ENCODE measurements around the gene PHF5A.
A peak's percentile ranks its signal among the peaks of the same experiment; 100 is the strongest.
"Not testable (repeated sequence)": the region's sequence is repeated elsewhere in the genome, so short reads cannot be mapped to it uniquely, and the experiment has no call there.

Gene PHF5A

DNA sequence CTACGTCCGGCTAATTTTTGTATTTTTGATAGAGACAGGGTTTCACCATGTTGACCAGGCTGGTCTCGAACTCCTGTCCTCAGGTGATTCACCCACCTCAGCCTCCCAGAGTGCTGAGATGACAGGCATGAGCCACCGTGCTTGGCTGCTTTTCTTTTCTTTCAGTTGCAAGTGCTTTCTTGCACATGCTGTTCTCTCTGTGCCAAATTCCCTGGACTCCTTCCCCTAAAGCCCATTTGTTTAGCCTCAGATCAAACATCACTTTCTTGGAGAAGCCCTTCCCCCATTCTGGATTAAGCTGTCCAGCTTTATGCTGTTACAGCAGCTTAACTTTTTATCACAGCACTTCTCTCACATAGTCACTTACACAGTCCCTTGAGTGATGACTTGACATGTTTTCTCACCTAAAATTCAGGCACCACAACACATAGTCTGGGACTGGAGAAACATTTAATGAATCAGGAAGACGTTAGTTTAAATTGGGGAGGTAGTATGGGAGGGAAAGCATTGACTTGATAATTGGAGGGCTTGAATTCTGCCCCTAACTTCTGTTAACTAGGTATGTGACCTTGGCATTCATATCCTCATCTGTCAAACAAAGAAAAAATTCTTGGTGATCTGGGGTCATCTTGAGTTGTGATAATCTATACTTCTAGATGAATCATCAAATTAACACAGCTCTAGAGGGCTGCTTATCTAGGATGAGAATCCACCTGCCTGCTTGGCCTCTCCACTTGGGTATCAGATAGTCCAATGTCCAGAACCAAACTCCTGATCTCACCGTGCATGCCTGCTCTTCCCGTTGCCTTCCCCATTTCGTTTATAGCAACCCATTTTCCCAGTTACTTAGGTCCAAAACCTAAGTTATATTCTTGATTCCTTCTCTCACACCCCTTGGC, 18.8 kb upstream of the PHF5A start:
- DNase-seq, result no peak

GRCh38 chr22:41485033-41485432, 16.5 kb upstream of the PHF5A start:
- DNase-seq, result no peak

DNA sequence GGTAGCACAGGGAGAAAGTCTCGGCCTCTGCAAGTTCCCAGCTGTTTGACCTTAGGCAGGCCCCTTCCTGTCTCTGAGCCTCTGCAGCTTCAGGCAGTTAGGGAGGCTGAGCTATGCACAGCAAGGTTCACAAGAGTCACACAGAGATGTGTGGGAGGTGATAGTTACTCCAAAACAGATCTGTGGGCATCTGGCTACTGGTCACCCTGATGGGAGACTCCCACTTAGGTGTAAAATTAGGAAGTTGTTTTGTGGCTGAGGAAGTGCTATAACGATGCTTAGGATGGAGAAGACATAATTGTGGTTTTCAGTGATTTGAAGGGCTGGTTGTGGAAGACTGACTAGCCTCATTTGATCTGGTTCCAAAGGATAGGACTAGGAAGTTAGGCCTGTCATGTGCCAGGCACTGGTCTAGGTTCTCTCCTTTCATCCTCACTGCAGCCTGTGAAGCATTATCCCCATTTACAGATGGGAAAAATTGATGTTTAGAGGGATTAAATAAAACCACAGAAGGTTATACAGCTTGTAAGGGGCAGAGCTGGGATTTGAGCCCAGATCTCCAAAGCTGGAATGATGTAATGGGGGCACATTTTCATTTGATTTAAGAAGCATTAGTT, 13.9 kb upstream of the PHF5A start:
- DNase-seq, result no peak

- DNase-seq, result no peak
Observed at GRCh38 chr22:41481925-41482318, 13.4 kb upstream of the PHF5A start.

DNA sequence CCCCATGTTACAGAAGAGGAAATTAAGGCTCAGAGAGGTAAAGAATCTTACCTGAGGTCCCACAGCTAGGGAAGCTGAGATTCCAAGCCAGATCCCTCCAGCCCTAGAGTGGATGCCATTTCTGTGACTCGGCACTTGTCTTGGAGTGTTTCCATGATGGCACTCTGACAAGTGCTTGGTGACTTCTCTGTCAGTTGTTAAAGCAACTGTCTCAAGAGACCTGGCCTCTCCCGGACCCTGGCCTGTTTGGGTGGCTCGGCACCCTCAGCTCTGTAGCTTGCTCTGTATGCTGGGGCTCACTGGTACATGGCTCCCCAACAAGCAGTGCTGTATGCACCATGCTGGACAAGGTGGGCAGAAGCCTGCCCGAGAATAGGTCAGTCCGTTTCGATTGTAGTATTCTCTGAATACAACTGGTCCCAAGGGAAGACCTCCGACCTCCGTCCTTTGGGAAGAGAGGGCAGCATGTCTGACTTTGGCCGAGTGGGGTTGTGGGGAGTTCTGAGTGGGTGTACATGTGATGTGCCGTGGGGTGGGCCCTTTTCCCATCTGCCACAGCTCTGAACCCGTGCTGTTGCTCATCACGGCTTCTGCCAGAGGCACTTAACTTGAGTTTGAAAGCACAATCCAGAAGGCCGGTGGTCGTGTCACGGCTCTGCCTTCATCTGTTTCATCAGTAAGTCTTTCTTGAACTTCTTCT, 12.8 kb upstream of the PHF5A start:
- DNase-seq, result no peak

DNA sequence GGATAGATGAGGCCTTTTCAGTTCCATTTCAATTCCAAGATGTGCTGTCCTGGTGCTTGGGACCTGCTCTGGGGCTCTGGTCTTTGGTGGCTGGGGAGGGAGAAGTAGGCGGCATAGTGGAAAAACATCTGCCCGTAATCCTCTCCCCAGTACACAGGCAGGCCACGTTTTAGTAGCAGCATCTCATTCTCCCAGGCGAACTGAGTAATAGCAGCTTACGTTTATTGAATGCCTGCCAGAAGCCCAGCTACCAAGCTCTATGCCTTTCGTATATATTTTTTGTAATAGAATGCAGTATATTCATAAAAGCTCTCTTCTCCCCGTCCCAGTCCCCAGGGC, 11.9 kb upstream of the PHF5A start:
- no peak for DNase-seq

- DNase-seq, result no peak
Observed at GRCh38 chr22:41479671-41480396, 11.3 kb upstream of the PHF5A start.

DNA sequence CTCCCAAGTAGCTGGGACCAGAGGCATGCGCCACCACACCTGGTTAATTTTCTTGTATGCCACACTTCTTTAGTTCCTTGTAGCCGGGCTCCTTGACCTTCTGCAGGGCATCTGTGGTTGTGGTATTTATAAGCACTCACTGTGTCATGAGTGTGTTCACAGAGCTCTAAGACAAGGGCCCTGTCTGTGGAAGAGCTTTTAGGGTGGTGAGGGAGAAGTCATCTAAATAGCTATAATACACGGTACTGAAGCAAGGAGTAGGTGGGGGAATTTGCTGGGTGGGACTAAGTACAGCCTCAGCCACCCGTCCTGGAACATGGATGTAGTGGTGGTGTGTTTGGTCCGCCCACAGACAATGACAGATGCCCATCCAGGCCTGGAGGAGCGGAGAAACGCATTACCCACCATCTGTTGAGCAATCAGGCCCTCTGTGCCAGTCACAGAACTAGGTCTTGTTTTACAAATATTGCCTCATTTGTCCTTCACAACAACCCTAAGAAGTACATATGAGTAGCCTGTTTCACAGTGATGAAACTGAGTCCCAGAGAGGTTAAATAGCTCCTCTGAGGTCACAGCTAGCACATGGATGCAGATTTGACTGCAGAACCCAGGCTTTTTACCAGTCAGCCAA, 10.5 kb upstream of the PHF5A start:
- peak; percentile 13 for DNase-seq

DNA sequence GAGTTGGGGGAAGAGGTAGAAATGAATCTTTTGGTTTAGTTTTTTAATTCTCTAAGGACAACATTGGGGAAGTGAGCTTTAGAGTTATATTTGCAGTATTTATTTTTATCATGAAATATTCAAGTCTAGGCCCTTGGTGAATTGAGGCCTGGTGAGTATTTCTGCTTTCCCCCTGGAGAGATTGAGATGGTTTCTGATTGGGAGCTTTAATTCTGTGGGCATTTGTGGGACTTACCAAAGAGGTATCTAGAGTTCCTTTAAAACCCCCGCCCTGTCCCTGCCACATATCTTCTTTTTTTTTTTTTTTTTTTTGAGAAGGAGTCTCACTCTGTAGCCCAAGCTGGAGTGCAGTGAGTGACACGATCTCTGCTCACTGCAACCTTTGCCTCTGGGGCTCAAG, 10.0 kb upstream of the PHF5A start:
- DNase-seq, result no peak

DNA sequence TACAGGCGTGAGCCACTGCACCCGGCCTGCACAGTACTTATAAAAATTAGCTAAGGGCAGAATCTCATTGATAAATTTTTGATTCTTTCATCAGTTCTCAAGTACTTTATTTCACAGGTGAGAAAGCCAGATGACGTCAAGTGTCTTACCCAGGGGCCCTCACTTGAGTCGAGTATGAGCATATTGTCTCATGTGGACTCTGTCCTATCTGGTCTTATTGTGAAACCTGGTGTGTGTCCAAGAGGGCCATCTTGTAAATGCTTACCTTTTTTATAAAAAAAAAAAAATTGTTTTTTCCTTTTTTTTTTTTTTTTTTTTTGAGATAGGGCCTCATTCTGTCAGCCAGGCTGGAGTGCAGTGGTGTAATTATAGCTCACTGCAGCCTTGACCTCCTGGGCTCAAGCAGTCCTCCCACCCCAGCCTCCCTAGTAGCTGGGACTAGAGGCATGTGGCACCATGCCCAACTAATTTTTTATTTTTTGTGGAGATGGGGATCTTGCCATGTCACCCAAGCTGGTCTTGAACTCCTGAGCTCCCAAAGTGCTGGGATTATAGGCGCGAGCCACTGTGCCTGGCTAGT, 6.5 kb upstream of the PHF5A start:
- DNase-seq, result no peak

DNA sequence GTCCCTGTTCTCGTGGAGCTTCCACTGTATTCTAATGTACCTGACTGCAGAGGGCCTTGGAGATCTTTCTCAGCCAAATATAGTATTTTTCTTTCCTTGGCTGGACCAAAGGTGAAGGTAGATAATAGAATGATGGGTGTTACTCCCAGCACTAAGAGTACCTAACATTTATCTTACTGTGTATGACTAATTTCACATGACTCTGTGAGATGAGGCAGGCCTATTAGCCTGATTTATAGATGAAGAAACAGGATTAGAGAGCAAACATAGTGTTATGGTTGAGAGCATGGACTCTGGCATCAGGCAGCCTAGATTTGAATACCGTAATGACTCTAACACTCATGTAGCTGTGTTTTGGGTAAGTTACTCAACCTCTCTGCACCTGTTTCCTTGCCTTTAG, 3.1 kb upstream of the PHF5A start:
- no peak for DNase-seq

- DNase-seq, result no peak
Observed at GRCh38 chr22:41470886-41471285, 2.4 kb upstream of the PHF5A start.

GRCh38 chr22:41469218-41469851, 843 bp upstream of the PHF5A start:
- DNase-seq, result no peak

- no peak for DNase-seq
Observed at GRCh38 chr22:41461901-41462300, 6.6 kb downstream of the PHF5A start.

DNA sequence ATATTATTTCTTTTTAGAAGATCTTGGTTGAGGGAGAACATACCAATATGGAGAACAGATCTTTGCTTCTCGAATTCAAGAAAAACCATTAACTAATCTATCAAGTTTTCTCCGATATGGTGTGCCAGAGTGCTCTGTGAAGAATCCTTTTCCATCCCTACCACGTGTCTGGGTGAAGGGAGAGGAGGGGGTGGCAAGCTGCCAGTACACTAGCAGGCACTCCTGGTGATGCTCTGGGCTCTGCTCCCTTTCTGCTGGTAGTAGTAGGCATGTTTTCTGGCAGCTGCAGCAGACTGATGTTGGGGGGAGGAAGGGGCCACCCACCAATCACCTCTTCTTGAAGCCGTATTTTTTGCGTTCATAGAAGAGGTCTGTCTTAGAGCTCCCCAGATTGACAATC, 8.4 kb downstream of the PHF5A start:
- DNase-seq, result not testable (repeated sequence)

DNA sequence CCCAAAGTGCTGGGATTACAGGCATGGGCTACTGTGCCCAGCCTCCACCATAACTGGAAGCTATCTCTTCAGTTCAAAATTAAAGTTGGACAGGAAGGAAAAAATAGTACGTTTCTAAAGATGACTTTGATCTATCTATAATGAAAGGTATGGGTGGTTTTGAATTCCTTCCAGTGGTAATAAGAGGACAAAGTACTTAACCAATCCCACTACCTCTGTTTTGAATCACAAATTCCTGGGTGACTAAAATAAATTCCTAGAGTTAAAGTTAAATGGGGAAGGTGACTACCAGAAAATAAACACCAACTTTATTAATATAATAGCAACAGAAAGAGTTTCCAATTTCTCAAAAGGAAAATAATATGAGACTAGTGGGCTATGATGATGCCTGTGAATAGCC, 9.1 kb downstream of the PHF5A start:
- DNase-seq, result no peak

- no peak for DNase-seq
Observed at GRCh38 chr22:41458161-41458728, 10.2 kb downstream of the PHF5A start.

- peak; percentile 93 for DNase-seq
Observed at GRCh38 chr22:41448189-41448808, 20.2 kb downstream of the PHF5A start.

DNA sequence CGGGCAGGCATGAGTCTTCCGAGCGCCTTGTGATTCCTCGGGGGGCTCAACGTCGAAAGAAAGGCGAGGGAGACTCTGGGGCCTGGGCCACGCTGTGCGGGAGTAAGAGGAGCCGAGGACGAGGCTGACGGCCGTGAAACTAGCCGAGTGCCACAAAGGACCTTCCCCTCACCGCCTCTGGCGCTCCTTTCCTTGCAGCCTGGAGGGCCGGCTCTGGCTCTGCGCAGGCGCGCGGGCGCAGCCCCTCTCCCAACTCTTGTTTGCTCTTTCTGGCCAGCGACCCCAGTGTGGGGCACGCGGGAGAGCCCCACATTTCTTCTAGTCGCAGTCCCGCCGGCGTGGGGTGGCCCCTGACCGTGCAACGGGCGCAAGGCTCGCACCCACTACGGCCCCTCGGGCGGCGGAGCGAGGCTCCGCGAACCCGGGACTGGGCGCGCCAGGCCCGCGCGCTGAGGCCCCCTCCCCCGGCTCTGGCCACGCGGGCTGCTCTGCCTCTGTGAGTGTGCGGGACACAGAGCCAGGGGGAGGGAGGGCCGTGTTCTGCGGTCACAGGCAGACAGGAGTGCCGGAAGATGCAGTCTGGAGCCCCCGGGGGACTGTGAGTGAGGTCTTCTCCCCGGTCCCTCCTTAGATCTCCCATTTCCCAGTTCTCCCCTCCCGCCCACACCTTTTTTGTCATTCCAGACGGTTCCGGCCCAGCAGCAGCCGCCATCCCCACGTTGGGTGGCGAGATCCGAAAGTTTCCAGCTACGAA, 20.9 kb downstream of the PHF5A start:
- DNase-seq, result peak; percentile 61
